WERI-Rb-1 (cell line): ENCODE results near the gene PRKAR1A.

Experiments used
- DNase-seq: peaks from one replicate; pipeline ENCODE4 v3.0.0-alpha.2; 2020
- H3K27ac ChIP-seq: fragments of 250-450 bp; sonication (Bioruptor Pico); 2 replicates; pipeline ENCODE4 v1.5.1; 2020; ENCODE audit warnings: mild to moderate bottlenecking, moderate library complexity
- H3K27me3 ChIP-seq: fragments of 250-450 bp; sonication (Bioruptor Pico); 2 replicates; pipeline ENCODE4 v1.5.1; 2021; ENCODE audit warnings: mild to moderate bottlenecking, low read depth, moderate library complexity; ENCODE audit not compliant: insufficient read depth, severe bottlenecking
- H3K36me3 ChIP-seq: fragments of 250-450 bp; sonication (Bioruptor Pico); 2 replicates; pipeline ENCODE4 v1.5.1; 2020; ENCODE audit warnings: mild to moderate bottlenecking, moderate library complexity
- H3K4me3 ChIP-seq: 2 replicates; pipeline ENCODE4 v1.5.1; 2011; ENCODE audit warnings: low read depth, mild to moderate bottlenecking, control low read depth, low read length
- H3K9me3 ChIP-seq: fragments of 250-450 bp; sonication (Bioruptor Pico); 2 replicates; pipeline ENCODE4 v1.5.1; 2021; ENCODE audit warnings: mild to moderate bottlenecking, moderate library complexity; ENCODE audit not compliant: severe bottlenecking
- CTCF ChIP-seq: IDR thresholded peaks from 2 replicates; pipeline ENCODE4 v1.5.1; 2011; ENCODE audit warnings: low read depth, mild to moderate bottlenecking, control low read depth, inconsistent platforms, low read length

The PRKAR1A gene

GRCh38 chr17:68541816-68542215 is 29.6 kb downstream of the PRKAR1A start:
- no peak overlapping the region for H3K4me3 ChIP-seq
- H3K27ac ChIP-seq = no peak overlapping the region
- H3K9me3 ChIP-seq = no peaks in the 10 kb centered on the region
- peaks cover 24% of the 10 kb centered on the region for H3K36me3 ChIP-seq
- DNase-seq = no peak
- TF ChIP-seq CTCF = no peak
- H3K27me3 ChIP-seq = no peaks in the 10 kb centered on the region

GRCh38 chr17:68542698-68543463 is 30.7 kb downstream of the PRKAR1A start:
- no peak for TF ChIP-seq CTCF
- Histone ChIP-seq H3K9me3 (no peaks in the 10 kb centered on the region), H3K36me3 (peaks cover 15% of the 10 kb centered on the region), H3K4me3 (no peak overlapping the region), H3K27ac (no peak overlapping the region), H3K27me3 (no peaks in the 10 kb centered on the region)
- DNase-seq = no peak

GRCh38 chr17:68544111-68544915 is 32.1 kb downstream of the PRKAR1A start:
- Histone ChIP-seq H3K27ac (no peak overlapping the region), H3K4me3 (no peak overlapping the region), H3K9me3 (no peaks in the 10 kb centered on the region), H3K36me3 (peaks cover 15% of the 10 kb centered on the region), H3K27me3 (no peaks in the 10 kb centered on the region)
- TF ChIP-seq CTCF = no peak
- no peak for DNase-seq

- TF ChIP-seq CTCF = no peak
- Histone ChIP-seq H3K27ac (no peak overlapping the region), H3K4me3 (no peak overlapping the region), H3K36me3 (no peaks in the 10 kb centered on the region), H3K9me3 (peaks cover 6% of the 10 kb centered on the region), H3K27me3 (no peaks in the 10 kb centered on the region)
- DNase-seq = no peak
Measured at GRCh38 chr17:68556551-68556950, 44.3 kb downstream of the PRKAR1A start.

- H3K27ac ChIP-seq = no peak overlapping the region
- no peaks in the 10 kb centered on the region for H3K36me3 ChIP-seq
- no peak overlapping the region for H3K4me3 ChIP-seq
- no peak for TF ChIP-seq CTCF
- no peaks in the 10 kb centered on the region for H3K27me3 ChIP-seq
- peaks cover 6% of the 10 kb centered on the region for H3K9me3 ChIP-seq
- DNase-seq = no peak
Measured at GRCh38 chr17:68559316-68559715, 47.1 kb downstream of the PRKAR1A start.
